Kidney (tissue), 14 donors: ENCODE results near the gene RIT1. TPM values are rescaled to one million over a fixed set of nuclear protein-coding genes. Genes with fewer than 3 reads are reported as not detected.
A peak's percentile ranks its signal among the peaks of the same experiment; 100 is the strongest.

Source experiments
- DNase-seq, 5 donors: peaks; one replicate each; pipeline ENCODE4 v3.0.0-alpha.2; 2013 to 2020
- FAIRE-seq: peaks from 2 replicates; lab custom pipeline; 2012; peaks lifted over from hg19 to GRCh38; lab: Jason Lieb, UNC
- H3K27ac ChIP-seq, 2 donors: one replicate each; pipeline ENCODE4 v1.7.0; 2013; ENCODE audit warnings: low read depth in 2 of 2, low read length in 2 of 2, inconsistent platforms in 1 of 2
- H3K27me3 ChIP-seq: one replicate; pipeline ENCODE4 v1.7.1; 2013; ENCODE audit warnings: low read length, inconsistent platforms; ENCODE audit not compliant: control insufficient read depth, insufficient read depth
- H3K36me3 ChIP-seq, 3 donors: one replicate each; pipeline versions ENCODE4 v1.7.0 to v1.7.1; 2013; ENCODE audit warnings: low read length in 3 of 3, control low read depth in 1 of 3, inconsistent platforms in 1 of 3; ENCODE audit not compliant: insufficient read depth in 3 of 3, control insufficient read depth in 2 of 3
- H3K4me1 ChIP-seq, 3 donors: one replicate each; pipeline versions ENCODE4 v1.7.0 to v1.7.1; 2013; ENCODE audit warnings: low read length in 3 of 3, inconsistent platforms in 1 of 3, low read depth in 1 of 3; ENCODE audit not compliant: control insufficient read depth in 2 of 3, insufficient read depth in 2 of 3
- H3K4me3 ChIP-seq, 3 donors: one replicate each; pipeline versions ENCODE4 v1.7.0 to v1.8.1; 2013; ENCODE audit warnings: low read length in 3 of 3, control low read depth in 1 of 3, inconsistent platforms in 1 of 3
- H3K9ac ChIP-seq, 3 donors: one replicate each; pipeline versions ENCODE4 v1.7.0 to v1.7.1; 2013; ENCODE audit warnings: low read length in 3 of 3, control low read depth in 1 of 3, inconsistent platforms in 1 of 3
- H3K9me3 ChIP-seq, 3 donors: one replicate each; pipeline versions ENCODE4 v1.7.0 to v1.7.1; 2013; ENCODE audit warnings: low read length in 3 of 3, control low read depth in 1 of 3, inconsistent platforms in 1 of 3; ENCODE audit not compliant: control insufficient read depth in 2 of 3, insufficient read depth in 1 of 3
- CTCF ChIP-seq: IDR thresholded peaks from 3 replicates; pipeline ENCODE4 v1.5.1; 2012; ENCODE audit warnings: mild to moderate bottlenecking, moderate library complexity, borderline replicate concordance; ENCODE audit not compliant: insufficient read depth; ENCODE audit errors: extremely low read depth
- intact Hi-C: fragments of 100-400 bp; cut with DNase I; formaldehyde crosslinking; loops from one replicate; pipeline ENCODE4 v1.11.1; 2022
- polyA plus RNA-seq: library from polyadenylated mRNA; stranded (reverse); fragments of 350-450 nt; fragmentation: Illumina TruSeq; extraction: RNeasy Lipid Tissue Mini Kit (QIAGEN cat#74804); gene quantifications from one replicate; pipeline ENCODE4 v1.2.3, GENCODE V29; 2014; ENCODE audit warnings: low read depth, low replicate concordance; ENCODE audit not compliant: insufficient read depth
- total RNA-seq: library from RNA; stranded (reverse); fragmentation: NEBNext Ultra II Directional; extraction: Animal tissue kit (Norgen Biotek cat#: 25700); gene quantifications from one replicate; pipeline ENCODE4 v1.2.1, GENCODE V29; 2021
- donor health status: control.
- donor health status: control.
- donor health status: control.
- donor health status: control.
- donor health status: control.
- donor health status: DM: yes; HTN: yes; CAD: no.
- donor health status: Normal renal cell carcinoma (clear cell type).

RIT1 gene
- total and polyA plus RNA-seq, 2 donors from 2014 or later, result 33.2 to 40.8 TPM

GRCh38 chr1:155889566-155889965 lies 21.6 kb downstream of the RIT1 start:
- H3K36me3 ChIP-seq, result no peaks in the 10 kb centered on the region
- no peak for FAIRE-seq
- H3K9me3 ChIP-seq, result no peaks in the 10 kb centered on the region
- no peak for TF ChIP-seq CTCF
- intact Hi-C loops, result no loop called here
- peak overlapping the region in 1 of 3 donors; percentile 34 for H3K9ac ChIP-seq
- peaks cover 7 to 28% (median 8%) of the 10 kb centered on the region in 3 donors for H3K4me1 ChIP-seq
- DNase-seq, result no peak
- peak overlapping the region; percentile 6 to 72 for H3K27ac ChIP-seq
- no peak overlapping the region for H3K4me3 ChIP-seq
- no peaks in the 10 kb centered on the region for H3K27me3 ChIP-seq

GRCh38 chr1:155888481-155888880 lies 22.7 kb downstream of the RIT1 start:
- H3K4me3 ChIP-seq, result no peak overlapping the region
- intact Hi-C loops, result no loop called here
- no peak for TF ChIP-seq CTCF
- H3K4me1 ChIP-seq, result peaks cover 7 to 30% (median 7%) of the 10 kb centered on the region in 3 donors
- no peak overlapping the region for H3K9ac ChIP-seq
- H3K9me3 ChIP-seq, result no peaks in the 10 kb centered on the region
- H3K27me3 ChIP-seq, result no peaks in the 10 kb centered on the region
- DNase-seq (no peak), FAIRE-seq (no peak)
- H3K36me3 ChIP-seq, result no peaks in the 10 kb centered on the region
- no peak overlapping the region for H3K27ac ChIP-seq

GRCh38 chr1:155884982-155885381 lies 26.2 kb downstream of the RIT1 start:
- no peak overlapping the region for H3K9ac ChIP-seq
- intact Hi-C loops, result no loop called here

More at GRCh38 chr1:155884982-155885381, 26.2 kb downstream of the RIT1 start:
- no peak for TF ChIP-seq CTCF
- H3K27me3 ChIP-seq, result no peaks in the 10 kb centered on the region
- H3K36me3 ChIP-seq, result no peaks in the 10 kb centered on the region
- H3K27ac ChIP-seq, result no peak overlapping the region
- H3K4me1 ChIP-seq, result peaks cover 0 to 18% (median 2%) of the 10 kb centered on the region in 3 donors
- H3K9me3 ChIP-seq, result no peaks in the 10 kb centered on the region
- DNase-seq (no peak), FAIRE-seq (no peak)
- no peak overlapping the region for H3K4me3 ChIP-seq
